ENCODE data around the gene SETBP1.

The SETBP1 gene

DNA sequence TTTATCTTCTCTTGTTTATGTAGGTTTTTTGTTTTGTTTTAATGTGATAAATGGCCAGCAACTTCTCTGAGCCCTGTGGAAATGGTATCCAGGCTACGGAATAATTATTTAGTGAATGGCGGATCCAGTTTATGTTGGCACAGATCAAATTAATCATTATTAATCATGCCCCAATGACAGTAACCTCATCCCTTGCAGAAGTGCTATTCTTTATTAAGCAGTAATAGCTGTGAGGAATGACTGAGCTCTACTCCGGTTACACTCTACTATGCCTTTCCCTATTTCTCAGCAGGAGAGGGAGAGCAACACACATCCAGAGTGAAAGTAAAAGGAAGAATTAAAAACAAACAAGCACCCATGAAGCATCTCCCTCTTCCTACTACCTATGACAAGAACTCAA is 84.8 kb downstream of the SETBP1 start:
- FAIRE-seq, result no peak

DNA sequence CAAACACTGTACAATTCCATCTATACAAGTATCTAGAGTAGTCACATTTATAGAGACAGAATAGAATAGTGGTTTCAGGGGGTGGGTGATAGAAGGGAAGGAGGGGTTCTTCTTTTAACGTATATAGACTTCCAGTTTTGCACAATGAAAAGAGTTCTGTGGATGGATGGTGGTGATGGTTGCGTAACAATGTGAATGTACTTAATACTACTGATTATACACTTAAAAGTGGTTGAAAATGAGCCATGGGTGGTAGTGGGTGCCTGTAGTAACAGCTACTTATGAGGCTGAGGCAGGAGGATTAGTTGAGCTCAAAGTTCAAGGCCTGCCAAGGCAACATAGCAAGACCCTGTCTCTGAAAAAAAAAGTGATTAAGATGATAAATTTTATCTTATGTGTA is 85.8 kb downstream of the SETBP1 start:
- no peak for FAIRE-seq

DNA sequence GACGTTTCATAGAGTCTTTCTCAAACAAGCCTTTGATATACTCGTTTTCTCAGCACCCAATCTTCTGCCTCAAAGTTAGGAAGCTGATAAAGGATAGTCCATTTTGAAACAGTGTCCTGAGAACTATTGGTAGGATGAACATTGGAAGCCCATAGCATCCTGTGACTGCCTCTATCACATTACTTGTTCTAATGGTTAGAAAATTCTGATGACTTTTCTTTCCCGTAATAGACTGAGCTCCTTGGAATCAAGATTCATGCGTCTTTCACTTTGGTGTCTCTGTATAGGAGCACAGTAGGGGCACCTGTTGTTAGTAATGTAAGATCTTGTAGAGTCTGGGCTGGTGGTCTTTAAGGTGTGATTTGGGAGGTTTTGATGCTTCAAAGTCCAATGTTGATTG is 87.1 kb downstream of the SETBP1 start:
- FAIRE-seq, result no peak

DNA sequence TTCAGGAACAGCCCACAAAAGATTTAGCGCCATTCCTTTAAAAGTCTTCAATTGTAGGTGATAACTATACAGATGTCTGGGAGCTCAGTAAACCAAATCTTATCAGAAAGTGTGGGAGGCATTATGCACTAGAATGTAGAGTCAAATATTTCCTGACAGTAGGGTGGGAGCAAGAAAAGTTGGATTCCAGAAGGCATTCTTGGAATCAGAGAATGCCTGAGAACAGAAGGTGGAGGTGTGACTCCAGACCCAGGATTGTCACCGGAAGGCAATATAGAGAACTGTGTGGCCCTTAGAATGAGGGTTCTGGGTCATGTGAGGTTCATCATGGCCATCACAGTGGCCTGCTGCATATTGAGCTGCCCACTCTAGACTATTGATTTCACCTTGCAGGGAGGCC is 90.0 kb downstream of the SETBP1 start:
- FAIRE-seq, result no peak

DNA sequence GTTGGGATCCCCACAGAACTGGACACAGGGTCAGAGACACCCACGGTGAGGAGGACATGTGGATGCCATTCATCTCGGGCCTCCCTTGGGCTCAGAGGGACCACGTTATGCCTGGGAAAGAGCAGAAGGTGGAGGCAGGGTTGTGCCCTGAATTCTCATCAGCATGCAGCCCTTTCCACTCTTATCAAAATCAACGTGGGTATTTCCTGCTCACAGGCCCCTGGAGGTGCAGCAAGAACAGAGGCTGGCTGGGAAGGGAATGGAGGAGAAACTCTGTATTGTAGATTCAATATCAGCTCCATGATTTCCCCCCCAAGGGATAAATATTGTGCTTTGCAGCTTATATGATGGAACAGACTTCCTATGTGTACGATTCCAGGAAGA is 90.9 kb downstream of the SETBP1 start:
- no peak for FAIRE-seq

DNA sequence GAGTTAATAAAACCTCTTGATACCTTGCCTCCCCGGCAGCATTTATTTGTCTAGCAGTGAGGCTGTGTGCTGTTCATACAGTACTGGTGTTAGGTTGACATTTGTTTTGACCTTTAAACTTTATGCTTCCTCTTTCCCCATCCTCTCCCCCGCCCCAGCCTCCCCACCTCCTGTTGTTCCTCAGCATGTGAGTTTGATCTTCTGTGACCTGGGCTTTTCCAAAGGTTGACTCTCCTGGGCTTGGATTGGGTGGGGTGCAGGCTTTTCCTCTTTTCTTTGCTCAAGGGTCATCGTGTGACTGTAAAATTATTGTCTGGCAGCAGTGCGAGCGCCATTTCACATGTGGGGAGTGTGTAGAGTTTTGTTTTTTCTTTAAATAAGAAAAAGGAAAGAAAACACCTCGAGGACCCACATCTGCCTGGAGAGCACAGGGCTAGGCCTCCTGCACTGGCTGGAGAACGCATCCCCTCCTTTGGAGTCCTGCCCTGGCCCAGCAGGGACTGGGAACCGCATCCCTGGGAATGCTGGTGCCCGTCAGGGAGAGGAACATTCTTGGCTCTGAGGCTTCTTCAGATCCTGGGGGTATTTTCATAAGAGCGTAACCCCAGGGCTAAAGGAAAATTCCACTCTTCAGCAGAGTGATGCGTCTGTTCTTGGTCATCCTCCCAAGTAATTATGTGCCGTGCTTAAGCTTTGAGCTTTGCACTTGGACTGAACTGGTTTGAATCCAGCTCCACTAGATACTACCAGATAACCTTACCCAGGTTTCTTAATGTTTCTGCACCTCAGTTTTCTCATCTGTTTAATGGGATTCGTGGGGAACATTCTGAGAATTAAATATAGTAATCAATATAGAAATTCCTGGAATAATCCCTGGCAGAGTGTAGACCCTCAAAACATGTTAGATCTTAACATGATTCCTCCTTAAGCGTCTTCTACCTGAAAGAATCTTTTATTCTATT is 91.5 kb downstream of the SETBP1 start:
- FAIRE-seq, result no peak

DNA sequence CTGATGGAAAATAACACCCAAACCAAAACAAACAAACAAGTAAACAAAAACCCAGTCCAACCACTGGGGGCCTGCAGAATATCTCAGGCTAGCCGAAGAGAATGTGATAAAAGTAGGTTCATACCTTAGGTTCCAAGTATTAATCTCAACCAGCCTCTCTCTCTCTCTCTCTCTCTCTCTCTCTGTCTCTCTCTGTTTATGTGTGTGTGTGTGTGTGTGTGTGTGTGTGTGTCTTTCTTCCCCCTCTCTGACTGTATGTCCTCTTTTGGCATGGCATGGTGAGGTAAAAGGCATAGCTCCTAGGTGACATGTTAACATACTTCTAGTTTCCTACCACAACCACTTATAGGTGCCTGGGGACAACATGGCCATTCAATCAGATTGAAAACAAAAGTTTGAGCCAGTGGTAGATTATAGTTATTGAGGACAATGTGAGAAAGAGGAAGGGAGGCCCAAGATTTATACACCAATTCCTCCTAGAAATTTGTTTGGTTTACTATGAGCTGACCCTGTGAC is 93.0 kb downstream of the SETBP1 start:
- FAIRE-seq, result no peak

DNA sequence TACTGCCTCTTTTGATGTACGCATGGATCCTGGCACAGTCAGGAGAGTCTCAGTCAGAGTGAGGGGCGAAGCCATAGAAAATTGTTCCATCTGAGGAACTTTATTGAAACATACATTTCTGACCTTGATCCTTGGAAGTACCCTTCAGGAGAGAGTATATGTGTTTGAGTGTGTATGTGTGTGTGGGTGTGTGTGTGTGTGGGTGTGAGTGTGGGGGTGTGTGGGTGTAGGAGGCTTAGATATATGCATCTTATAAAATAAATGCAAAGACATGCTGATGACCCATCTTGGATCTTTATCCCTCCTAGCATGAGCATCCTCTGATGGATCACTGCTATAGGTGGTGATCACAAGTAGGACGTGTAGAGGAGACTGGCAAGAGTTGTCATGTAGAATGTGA is 93.5 kb downstream of the SETBP1 start:
- no peak for FAIRE-seq

DNA sequence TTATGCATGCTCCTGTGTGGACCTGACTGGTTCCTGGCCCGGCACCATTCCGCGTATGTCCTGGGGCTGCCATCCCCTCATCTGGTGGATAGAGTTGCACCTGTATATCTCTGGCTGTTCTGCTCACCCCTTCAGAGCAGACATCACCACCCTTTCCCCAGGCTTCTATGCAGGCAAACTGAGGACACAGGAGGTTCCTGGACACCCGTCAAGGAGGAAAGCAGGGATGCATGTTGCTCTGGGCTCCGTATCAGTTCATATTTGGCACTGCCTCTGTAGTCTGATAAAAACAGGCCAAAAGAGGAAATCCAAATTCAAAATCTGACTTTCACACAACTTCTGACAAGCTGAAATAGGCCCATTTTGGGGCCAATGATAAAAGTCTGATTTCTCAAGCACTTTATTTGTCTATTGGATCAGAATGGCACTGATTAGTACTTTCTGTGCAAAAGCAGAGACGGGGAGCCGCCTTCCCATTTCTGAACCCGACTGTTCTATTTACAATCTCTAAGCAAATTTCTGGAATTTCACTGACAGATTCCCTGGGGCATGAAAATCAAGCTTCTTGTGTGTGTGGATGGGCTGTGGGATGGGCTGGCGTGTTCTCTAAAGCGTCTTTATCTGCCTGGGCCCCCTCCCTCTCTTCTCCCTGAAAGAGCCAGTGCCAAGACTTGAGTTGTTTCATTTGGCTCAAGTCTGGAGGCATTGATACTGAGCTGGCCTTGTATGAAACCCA is 96.9 kb downstream of the SETBP1 start:
- FAIRE-seq, result no peak

DNA sequence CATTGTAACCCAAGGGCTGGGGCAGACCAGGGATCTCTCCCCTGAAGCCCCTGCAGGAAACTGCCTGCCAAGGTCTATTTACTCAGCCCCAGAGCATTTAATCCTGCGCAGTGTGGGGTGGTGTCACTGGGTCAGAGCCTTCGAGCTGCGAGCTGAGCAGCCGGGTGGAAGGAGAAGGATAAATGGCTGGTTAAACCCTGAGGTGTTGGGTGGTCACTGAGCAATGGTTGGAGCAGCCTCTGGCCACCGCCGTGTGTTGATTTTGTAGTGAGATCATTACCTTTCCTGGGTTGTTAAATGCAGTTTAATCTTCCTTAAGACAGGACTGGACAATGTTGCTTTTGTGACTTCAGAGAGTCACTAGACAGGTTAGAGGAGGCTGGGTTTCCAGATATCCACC is 98.1 kb downstream of the SETBP1 start:
- FAIRE-seq, result no peak

DNA sequence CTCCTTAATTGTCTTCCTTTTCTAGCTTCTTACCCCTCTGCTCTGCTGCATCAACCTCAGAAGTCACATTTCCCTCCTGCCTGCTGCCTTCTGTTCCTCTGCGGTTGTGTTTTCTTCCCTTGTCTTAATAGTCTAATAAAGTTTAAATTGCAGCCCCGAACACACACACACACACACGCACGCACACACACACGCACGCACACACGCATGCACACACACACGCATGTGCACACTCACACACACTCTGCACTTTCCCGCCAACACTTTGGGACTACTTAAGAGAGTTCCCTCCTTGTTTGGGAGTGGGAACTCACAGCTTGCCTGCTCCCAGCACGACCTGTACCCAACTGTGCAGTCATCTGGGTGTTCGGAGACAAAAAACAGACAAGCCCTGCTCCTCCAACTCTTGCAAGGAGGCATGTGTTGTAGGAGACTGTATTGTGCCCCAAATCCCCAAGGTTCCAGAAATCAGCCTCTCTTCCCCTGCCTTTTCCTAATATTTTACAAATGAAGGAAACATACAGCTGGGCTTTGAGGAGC is 99.1 kb downstream of the SETBP1 start:
- FAIRE-seq, result no peak

DNA sequence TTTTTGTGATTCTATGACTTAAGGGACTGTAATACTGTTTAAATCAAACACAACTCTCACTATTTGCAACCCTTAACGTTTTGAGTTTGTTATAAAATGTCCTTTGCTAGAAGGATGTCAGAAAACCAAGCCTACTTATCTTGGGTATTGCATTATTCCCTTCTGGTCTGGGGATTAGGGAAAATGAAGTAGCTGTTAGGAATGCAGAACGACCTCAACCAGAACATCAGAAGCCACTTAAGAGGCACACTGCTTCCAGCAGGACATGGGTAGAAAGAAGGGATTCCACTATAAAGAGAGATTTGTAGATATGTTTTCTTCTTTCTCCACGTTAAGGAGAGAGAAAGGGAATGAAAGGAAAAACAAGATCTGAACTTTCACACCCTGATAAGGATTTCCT is 101.2 kb downstream of the SETBP1 start:
- FAIRE-seq, result no peak

DNA sequence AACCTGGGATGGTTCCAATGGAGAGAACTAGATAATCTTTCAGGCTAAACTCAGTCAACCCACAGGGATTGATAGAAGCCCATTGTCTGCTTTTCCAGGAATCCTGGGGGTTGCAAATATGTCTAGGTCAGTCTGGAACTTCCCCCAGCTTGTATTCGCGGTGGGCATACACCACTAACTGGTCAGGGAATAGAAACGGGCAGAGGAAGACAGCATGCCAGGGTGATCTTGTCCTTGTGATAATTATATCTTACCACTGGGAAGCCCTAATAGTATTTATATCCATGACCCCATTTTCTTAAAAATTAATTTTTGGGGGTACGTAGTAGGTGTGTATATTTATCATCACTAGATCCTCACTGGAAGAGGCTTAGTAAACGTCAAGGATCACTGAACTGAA is 101.9 kb downstream of the SETBP1 start:
- FAIRE-seq, result no peak

DNA sequence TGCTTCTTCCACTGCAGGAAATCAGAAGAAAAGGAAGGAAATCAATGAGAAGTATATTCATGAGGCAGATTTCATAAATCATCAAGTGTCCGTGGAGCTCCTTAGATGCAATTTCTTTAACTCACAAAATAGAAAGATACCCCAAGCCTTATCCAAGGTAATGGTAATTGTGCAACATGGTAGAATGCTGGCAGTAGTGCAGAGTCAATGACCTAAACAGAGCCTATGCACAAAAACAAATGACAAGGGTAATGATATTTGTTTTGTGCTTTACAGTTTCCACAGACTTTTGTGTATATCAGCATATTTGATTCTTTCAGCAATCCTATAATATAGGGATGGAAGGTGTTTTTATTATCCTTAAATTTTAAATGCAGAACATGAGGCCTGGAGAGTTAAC is 102.7 kb downstream of the SETBP1 start:
- FAIRE-seq, result no peak

DNA sequence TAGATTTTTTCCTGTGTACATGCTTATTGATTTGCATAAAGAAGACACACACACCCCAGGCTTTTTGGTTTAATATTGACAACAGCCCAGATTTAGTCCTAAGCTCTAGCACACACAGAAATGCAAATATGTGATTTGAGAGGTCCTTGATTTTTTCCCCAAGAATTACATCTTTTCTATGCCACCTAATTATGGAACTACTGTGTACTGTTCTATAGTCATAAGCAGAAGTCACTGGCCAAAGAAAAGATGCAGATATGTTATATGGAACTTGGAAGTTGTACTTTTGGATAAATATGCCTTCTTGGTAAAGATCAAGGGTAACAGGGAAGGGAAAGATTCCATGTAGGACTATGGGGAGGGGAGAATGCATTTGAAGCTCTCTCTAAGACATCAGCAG is 105.6 kb downstream of the SETBP1 start:
- FAIRE-seq, result no peak

DNA sequence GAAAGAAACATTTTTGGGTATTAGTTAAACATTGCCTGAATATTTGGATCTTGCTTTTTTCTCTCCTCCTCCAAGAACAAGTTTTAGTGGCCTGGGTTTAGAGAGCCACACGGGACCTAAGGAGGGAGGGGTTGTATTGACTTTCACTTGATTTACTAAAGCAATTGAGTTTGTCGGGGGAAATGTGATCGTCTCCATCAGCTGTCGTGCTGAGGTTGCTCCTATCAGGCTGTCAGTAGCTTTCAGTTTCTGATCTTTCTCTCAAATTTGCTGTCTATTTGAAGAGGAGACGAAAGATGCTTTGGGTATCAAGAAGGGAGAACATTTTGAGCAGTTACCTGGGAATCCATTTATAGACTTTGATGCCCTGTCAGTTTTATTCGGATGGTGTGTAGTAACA is 106.0 kb downstream of the SETBP1 start:
- no peak for FAIRE-seq

DNA sequence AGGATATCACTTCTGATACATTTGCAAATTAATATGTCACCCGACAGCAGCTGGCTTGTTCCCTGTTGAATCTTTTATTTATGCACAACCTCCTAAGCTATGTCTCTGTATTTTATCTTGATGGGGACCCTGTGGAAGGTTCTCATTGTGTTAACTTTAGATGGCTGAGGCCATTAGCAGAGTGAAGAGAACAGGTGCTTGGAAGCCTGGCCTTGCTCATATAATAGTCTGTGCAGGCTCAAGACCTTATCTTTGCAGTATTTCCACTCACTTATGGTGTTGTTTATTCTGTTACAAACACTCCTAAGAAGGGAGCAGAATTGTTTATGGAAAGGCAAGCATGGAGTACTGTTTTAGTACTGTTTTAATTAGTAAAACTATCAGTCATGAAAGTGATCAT is 107.6 kb downstream of the SETBP1 start:
- FAIRE-seq, result no peak

DNA sequence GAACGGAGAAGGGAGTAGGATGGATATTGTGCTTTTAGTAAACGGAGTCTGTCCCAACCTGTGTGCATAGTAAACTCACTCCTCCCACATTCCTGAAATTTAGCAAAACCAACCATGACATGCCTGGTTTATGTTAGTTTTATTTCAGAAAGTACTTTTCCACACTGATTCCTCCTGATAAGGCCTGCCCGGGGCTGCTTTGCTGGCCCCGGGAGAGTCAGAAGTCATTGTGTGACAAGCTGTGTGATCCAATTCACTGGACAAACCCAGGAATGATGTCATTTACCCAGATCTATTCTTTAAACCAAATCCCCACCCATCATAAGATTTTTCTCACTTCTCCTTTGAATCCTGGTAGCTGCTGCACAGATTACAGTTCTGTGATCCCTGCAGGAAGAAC is 109.0 kb downstream of the SETBP1 start:
- no peak for FAIRE-seq

DNA sequence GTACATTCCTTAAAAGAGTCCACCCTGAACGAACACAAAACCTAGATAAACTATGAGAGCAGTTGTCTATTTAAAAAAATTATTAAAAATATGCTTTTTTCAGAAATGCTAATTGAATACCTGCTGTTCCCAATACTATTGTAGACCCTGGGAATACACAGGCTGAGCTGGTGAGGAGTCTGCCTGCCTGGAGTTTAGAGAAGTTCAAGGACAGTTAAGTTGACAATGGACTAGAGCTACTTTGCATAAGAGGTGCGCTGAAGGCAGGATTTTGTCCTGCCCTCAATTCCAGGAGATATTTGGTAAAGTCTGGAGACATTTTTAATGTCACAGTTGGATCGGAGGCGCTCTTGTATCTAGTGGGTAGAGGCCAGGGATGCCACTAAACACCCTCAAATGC is 110.2 kb downstream of the SETBP1 start:
- no peak for FAIRE-seq

DNA sequence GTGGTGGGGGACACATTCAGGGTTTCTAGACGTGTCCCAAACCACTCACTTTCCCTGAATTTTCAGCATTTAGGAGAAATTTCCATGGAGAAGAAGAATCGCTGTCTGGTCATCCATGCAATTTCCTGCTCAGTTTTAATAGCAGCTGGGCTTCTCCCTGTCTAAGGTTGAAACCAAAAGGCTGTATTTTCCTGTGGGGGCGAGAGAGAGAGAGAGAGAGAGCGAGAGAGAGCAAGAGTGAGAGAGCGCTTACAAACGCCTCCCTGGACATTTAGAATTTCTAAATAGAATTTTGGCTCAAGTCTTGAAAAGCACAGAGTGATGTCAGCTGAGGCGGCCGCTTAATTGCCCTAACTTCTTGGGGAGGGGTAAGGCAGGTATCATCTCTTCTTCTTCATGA is 110.8 kb downstream of the SETBP1 start:
- FAIRE-seq, result no peak

DNA sequence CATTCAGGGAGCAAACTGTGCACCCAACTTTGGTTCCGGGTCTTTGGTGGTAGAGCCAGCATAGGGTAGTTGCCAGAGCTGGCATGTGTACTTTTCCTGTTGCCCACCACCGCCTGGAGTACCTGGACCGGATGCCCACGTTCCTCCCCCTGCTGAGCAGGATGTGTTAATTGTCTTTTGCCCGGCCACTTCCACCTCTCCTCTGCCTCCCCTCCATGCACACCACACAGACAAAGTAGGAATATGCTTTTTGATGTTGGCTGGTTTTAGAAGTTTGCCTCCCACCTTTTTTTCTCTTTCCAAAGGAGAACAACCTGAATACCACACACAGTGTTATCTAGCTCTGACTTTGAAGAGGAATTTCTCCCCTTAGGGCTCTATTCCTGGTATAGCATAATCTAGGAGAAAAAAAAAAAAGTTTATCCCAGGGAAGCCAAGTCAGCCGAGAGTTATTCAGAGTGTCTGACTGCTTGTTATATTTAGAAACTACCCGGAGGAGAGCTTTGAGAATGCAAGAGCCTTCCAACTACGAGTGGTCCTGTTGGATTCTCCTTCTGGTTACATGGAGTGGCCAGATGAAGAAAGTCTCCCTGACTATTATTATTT is 111.9 kb downstream of the SETBP1 start:
- FAIRE-seq, result no peak

DNA sequence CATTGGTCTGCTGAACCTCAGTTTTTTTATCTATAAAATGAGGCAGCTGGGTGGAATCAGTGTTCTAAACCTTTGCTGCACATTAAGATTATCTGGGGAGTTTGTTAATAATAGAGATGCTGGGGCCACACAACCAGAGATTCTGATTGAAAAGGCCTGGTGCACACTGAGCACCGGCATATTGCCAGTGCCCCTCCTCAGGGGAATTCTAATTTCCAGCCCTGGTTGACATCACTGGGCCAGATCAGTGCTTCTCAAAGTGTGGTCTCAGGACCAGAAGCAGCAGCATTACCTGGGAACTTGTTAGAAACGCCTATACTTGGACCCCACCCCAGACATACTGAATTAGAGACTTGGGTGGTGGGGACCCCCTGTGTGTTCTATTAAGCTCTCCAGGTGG is 112.5 kb downstream of the SETBP1 start:
- no peak for FAIRE-seq

DNA sequence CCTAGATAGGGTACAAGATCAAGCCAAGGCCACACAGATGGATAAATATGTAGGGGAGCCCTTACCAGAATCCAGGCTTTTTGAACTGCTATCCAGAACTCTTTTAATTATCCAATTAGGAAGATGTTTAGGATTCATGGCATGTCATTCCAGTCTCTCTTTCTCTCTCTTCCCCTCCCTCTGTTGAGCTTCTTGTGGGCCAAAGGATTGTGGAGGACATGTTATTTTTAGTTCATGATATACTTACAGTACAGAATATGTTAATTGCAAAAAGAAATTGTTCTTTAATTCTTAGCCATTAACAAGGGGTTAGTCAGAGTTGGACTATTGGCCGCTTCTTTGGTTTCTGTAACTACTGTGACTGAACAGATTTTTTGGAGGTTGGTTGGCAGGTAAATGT is 113.0 kb downstream of the SETBP1 start:
- no peak for FAIRE-seq

Data from TTC549 (cell line).